Occipital lobe (tissue), 2 donors: ENCODE measurements around the gene IGF2BP2. TPM values are rescaled to one million over a fixed set of nuclear protein-coding genes. Genes with fewer than 3 reads are reported as not detected.
"Not testable (repeated sequence)": the region's sequence is repeated elsewhere in the genome, so short reads cannot be mapped to it uniquely, and the experiment has no call there.

Experiments
- DNase-seq: peaks from one replicate; lab custom pipeline; 2025; lab: John Stamatoyannopoulos, UW
- total RNA-seq: library from RNA; depleted of rRNA; stranded (reverse); fragments of >200 nt; gene quantifications from one replicate; pipeline ENCODE4 v1.2.3, GENCODE V29; 2014

The IGF2BP2 gene
- total RNA-seq, 1 donor from 2014 or later, result 27.0 TPM

DNA sequence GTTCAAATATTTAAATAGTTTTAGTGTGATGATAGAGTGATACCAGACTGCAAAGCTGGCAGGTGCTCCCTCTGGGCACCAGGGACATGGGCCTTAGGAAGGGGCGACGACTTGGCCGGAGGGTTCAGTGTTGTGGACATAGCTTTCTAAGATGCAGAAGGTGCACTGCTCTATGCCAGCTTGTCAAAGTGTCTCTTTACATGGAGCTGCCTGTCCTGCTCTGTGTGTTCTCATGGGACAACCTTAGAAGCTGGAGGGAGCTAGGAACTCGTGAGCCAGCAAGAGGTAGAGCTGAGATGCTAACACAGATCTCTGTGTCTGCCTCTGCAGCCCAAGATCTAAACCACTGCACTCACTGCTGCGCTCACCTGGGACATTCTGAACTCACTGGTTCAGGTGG, 160.9 kb downstream of the IGF2BP2 start:
- no peak for DNase-seq

DNA sequence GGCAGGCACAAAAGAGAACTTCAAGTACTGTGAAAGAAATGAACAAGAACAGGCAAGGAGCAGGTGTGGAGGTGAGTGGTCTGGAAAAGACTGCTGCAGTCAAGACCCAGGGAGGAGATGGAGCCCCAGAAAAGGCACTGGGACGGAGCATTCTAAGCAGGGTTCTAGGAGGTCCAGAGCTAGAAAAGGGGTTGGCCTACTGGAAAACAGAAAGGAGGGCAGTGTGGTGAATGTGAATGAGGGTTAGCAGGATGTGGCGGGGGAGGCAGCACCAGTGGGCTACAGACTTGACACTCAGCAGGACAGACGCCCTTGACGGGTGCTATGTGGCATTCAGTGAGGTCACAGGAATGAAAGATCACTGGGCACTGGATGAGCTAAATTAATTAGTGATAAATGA, 163.1 kb downstream of the IGF2BP2 start:
- DNase-seq, result no peak

GRCh38 chr3:185661296-185661695, 163.5 kb downstream of the IGF2BP2 start:
- DNase-seq, result not testable (repeated sequence)

- peak; percentile 76 for DNase-seq
Measured at GRCh38 chr3:185659942-185660921, 164.6 kb downstream of the IGF2BP2 start.

- DNase-seq, result no peak
Measured at GRCh38 chr3:185658943-185659342, 165.9 kb downstream of the IGF2BP2 start.

GRCh38 chr3:185658504-185658912, 166.3 kb downstream of the IGF2BP2 start:
- DNase-seq, result peak; percentile 62

- no peak for DNase-seq
Measured at GRCh38 chr3:185657691-185658503, 166.9 kb downstream of the IGF2BP2 start.

GRCh38 chr3:185657211-185657610, 167.6 kb downstream of the IGF2BP2 start:
- no peak for DNase-seq

GRCh38 chr3:185656321-185656840, 168.5 kb downstream of the IGF2BP2 start:
- peak; percentile 31 for DNase-seq

DNA sequence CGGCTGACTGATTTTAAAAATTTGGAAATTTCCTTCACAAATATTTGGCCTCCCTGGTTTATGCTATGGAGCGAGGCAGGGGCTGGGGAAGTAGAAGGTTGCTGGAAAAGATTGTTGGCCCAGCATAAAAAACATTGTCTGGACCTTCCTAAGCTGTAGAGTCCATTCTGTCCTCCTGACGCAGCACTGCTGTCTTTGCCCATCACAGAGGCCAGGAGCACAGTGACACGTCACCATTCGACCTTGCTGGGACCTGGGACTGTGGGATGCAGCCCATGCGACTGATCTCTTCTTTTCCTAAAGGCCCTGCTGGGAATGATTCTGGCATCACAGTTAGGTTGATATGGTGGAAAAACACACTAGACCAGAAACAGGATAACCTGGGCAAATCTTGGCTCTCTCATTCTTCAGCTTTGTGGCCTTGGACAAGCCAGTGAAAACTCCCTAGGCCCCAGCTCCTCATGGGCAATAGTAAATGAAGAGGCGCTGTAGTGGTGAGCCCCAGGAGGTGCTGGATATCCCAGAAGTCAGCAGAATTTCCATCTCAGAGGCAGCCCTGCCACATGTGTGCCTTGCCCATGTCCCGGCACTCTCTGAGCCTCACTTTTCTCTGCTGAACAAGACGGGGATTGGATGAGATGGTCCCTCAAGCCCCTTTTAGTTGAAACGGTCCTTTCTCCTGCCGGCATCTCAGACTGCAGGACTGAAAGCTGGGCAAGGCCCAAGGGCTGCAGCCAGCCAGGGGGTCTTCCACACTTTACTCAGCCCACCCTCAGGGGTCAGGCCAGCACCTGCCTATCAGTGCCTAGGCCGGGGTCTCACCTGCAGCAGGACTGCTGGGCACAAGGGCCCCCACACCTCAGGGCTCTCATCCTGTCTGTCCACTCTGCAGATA, 169.2 kb downstream of the IGF2BP2 start:
- no peak for DNase-seq

DNA sequence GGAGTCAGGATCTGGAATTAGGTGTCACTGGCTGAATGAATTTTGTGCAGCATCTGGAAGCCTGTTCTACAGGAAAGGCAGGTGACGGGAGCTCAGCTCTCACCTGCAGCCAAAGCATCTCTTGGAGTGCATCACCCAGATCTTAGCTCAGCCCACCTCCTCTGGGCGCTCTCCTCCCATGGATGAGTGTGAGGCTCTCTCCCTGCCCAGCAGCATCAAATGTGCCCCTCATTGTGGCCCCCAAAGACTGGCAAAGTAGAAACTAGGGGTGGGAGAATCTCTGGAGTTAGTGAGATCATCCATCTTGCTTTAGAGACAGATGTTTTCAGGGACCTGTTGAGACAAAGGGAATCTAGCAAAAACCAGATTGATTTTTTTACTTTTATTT, 170.1 kb downstream of the IGF2BP2 start:
- no peak for DNase-seq

DNA sequence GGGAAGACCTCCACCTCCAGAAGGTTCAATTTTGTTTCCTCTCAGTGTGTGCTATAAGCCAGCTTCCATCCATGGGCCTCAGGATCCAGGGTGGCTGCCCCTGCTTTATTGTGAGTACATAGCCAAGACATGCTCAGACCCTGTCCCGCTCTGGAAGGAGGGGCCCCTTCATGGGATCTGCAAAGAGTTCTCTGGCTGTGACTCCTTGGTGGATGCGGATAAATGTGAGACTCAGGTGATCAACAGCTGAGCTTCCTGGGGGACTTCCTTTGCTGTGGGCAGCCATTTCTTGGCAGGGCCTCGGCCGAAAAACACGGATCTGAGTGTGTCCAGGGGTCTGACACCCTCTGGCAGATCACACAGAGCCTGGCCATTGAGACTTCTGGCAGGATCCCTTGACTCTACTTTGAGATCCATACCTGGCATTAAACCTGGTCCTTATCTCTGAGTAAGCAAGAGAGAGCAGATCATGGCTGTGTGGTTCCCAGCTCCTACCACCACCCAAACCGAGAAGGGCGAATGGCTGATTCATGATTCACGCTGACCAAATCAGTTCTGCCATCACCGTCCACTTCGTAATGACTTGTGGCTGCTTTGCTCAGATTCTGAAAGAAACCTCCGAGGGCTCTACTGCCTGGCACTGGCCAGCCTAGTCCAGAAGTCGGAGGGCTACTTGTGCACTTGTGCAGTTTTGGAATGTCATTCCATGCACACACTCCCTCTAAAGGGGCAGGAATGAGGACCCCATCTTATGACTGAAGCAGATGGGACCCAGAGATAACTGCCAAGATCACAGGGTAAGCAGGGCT, 170.7 kb downstream of the IGF2BP2 start:
- DNase-seq, result no peak

DNA sequence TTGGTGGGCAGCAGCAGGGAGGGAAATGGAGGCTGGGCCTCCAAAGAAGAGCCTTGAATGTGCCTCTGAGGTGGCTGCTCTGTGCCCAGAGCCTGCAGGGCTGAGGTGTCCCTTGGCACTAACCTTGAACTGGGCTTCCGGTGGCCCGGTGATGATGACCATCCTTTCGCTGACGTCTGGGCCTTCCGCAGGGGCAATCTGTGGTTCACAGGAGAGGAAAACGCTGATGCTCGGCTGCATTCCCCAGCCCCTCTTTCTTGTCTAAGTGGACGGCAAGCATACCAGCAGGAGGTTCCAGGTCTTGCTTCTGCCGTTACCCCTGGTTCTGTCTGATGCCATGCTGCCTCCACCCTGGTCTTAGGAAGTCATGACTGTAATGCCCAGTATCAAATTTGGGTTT, 172.9 kb downstream of the IGF2BP2 start:
- DNase-seq, result no peak

GRCh38 chr3:185649414-185649813, 175.4 kb downstream of the IGF2BP2 start:
- DNase-seq, result no peak

DNA sequence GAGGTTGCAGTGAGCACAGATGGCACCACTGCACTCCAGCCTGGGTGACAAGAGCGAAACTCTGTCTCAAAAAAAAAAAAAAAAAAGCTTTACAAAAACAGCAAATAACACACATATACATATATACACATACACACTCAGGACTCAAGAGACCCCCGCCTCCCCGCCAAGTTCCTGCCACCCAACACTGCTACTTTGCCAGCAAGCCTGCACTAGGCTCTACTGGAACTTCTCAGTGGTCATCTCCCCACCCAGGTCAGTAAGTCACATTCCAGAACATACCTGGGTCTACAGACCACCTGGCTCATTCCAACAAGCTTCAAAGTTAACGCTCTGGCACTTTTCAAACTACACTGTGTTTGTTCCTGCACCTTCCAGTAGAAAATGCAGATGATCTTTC, 176.4 kb downstream of the IGF2BP2 start:
- no peak for DNase-seq

DNA sequence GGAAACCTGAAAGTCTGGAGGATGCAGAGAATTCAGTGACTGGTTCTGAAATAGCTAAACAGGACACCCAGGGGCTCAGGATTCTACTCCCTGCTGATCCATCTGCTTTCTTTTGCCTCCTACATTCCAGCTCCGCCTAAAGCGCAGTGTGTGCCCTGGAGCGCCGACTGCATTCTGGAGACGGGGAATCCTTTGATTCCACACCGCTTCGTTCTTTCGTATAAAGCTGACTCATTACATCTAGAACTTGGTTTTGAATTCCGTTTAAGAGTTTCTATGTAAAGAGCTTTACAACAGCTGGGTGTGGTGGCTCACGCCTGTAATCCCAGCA, 177.0 kb downstream of the IGF2BP2 start:
- DNase-seq, result peak; percentile 17

DNA sequence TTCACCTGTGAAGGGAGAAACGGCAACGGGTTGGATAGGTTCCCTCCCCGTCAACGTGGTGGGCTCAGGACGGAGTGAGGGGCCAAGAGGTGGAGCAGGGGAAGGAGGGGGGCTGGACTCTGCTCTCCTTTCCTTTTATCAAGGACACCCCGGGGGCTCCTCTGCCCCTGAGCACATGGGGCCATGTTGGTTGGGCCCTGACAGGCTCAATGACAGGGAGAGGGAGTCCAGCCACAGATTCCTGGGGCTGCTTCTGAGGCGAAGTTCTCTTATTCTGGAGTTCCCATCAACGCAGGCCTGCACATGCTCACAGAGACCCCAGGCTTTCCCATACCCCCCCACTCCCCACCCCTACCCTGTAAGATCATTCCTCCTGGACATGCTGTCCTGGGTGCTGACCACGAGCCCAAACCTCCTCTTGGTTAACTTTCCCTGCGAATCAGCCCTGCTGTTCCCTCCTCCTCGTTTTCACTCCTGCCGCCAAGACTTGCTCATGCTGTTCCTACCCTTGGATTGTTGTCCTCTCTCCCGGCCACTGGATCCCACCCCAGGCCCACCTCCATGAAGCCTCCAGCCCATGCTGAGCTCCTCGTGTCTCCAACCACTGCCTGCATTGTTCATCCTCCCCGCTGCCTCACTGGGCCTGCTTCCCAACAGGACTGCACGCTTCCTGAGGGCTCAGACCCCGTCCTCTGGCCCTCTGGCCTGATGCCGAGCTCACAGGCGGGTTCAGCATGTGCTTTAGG, 177.5 kb downstream of the IGF2BP2 start:
- DNase-seq, result no peak

DNA sequence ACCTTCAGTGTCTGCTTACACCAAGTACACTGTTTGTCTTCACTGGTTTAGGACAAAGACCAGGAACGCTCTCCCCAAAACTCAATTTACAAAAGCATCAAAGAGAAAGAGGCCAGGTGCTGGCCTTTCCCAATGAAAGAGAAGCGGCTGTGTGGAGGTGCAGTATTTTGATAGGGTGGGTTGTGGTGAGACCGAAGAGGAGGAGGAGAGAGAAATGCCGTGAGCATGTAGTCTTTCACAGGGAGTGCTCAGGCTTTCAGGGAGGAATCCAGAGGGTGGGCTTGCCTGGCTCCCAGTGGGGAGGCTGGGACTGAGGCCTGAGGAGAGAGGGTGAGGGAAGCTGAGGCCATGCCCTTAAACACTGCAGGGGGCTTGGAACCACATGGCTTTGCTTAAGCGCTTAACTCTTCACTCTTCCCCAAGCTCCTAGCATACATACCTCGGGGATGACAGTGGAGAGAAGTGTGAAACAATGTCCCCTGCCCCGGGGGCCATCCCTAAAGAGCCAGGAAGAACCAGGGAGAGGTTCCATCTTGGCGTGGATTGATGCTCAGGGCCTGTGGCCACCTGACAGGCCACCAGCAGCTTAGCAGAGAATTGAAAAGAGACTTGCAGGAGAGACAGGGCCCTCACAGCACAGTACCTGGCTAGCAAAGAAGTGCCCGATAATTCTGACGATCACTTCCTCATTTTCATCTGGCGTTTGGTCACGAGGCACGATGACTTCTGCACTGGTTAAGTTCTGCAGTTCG, 178.3 kb downstream of the IGF2BP2 start:
- no peak for DNase-seq
